GM19239 (cell line): Measurements from ENCODE around the gene DAPK3.

Source experiments
- DNase-seq: peaks from one replicate; pipeline ENCODE4 v3.0.0; 2011; ENCODE audit warnings: low spot score; ENCODE audit not compliant: insufficient read length
- FAIRE-seq: peaks from 2 replicates; lab custom pipeline; 2011; peaks lifted over from hg19 to GRCh38; lab: Jason Lieb, UNC

DAPK3 gene

GRCh38 chr19:3932931-3933810 is 37.7 kb downstream of the DAPK3 start, which contains the start of gene NMRK2:
Gene NMRK2 (plus strand): TSS chr19:3933069. CDS start chr19:3933672, 603 bp downstream.
- no peak for DNase-seq
- FAIRE-seq, result no peak

- no peak for FAIRE-seq
These were observed 39.9 kb downstream of the DAPK3 start for GRCh38 chr19:3931041-3931440.

GRCh38 chr19:3923912-3924311 is 47.0 kb downstream of the DAPK3 start:
- DNase-seq (no peak), FAIRE-seq (no peak)

More at GRCh38 chr19:3931041-3931440, 39.9 kb downstream of the DAPK3 start:
- DNase-seq, result no peak

GRCh38 chr19:3923096-3923758 is 47.7 kb downstream of the DAPK3 start:
- FAIRE-seq (no peak), DNase-seq (no peak)

DNA sequence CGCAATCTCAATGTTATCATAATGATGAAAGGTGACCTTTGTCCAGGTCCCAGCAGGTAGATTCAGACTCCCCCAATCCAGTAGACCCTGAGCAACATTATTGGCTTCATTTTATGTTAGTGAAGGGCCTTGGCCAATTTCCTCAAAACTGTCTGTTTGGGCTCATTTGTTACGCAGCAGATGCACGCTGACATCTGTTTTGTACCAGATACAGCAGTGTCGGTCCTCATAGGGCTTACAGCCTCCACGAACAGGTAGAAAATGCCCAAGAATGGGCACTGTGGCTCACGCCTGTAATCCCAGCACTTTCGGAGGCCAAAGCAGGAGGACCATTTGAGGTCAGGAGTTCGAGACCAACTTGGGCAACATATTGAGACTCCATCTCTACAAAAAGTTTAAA is 51.1 kb downstream of the DAPK3 start:
- no peak for FAIRE-seq
- DNase-seq, result no peak

DNA sequence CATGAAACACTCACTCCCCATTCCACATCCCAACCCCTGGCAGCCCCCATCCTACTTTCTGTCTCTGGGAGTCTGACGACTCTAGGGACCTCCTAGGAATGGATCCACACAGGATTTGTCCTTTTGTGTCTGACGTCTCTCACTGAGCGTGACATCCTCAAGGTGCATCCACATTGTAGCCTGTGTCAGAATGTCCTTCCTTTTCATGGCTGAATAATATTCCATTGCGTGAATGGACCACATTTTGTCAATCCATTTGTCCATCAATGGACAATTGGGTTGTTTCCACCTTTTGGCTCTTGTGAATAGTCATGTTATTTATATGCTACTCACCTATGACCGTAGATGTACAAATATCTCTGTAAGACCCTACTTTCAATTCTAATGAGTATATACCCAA is 54.9 kb downstream of the DAPK3 start:
- no peak for FAIRE-seq

GRCh38 chr19:3914199-3914598 is 56.7 kb downstream of the DAPK3 start:
- no peak for DNase-seq
- FAIRE-seq, result no peak

More for the DNA sequence above, 54.9 kb downstream of the DAPK3 start:
- no peak for DNase-seq

DNA sequence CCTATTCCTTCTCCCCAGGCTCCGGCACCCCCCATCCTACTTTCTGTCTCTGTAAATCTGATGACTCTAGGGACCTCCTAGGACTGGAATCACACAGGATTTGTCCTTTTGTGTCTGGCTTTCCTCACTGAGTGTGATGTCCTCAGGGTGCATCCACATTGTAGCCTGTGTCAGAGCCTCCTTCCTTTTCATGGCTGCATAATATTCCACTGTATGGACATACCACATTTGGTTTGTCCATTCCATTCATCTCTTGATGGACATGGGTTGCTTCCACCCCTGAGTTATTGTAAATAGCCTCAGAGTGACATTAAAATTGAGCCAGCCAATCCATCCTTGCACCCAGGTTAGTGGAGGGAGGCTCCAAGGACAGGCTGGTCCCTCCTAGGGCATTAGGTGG is 60.8 kb downstream of the DAPK3 start:
- DNase-seq, result no peak
- no peak for FAIRE-seq
